Pericardium fibroblast (primary cell): ENCODE measurements around the gene LIX1. TPM values are rescaled to one million over a fixed set of nuclear protein-coding genes. Genes with fewer than 3 reads are reported as not detected.

Source experiments
- total RNA-seq: library from RNA; depleted of rRNA; stranded (reverse); fragments of >200 nt; gene quantifications from 2 replicates; pipeline ENCODE4 v1.2.3, GENCODE V29; 2015

LIX1 gene
- not detected in 2 replicates for total RNA-seq

DNA sequence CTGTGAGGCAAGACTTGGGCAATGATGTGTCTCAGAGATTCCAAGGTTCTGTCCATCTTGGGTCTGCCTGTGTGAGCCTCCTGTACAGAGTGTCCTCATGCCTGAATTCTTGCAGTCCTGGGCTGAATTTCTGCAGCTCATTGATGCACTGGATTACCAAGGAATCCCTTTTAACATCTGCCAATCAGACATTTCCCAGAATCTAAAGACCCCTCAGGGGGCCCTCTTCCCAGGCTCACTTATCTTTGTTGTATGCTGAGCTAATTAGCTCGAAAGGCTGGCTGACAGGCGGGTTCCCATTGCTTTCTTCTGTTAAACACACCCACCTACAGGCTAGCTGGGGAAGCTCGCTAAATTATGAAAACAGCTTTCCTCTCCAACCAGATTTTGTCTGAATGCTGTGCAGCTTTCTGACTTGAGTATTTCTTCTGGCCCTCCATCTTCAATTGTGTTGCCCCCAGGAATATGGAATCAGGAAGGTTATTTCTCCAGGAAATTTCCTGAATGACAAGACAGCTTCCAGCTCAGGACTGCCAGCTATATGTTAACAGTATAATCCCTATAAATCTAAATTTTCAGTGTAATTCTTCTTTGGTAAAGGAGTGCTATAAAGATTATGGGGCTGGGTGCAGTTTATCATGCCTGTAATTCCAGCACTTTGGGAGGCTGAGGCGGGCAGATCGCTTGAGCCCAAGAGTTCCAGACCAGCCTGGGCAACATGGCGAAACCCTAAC is at the start of gene LIX1:
Gene LIX1, minus strand, starts transcription at position 91 of the 734 bp plus-strand sequence. Its CDS starts 35 bp downstream, at position 56.

DNA sequence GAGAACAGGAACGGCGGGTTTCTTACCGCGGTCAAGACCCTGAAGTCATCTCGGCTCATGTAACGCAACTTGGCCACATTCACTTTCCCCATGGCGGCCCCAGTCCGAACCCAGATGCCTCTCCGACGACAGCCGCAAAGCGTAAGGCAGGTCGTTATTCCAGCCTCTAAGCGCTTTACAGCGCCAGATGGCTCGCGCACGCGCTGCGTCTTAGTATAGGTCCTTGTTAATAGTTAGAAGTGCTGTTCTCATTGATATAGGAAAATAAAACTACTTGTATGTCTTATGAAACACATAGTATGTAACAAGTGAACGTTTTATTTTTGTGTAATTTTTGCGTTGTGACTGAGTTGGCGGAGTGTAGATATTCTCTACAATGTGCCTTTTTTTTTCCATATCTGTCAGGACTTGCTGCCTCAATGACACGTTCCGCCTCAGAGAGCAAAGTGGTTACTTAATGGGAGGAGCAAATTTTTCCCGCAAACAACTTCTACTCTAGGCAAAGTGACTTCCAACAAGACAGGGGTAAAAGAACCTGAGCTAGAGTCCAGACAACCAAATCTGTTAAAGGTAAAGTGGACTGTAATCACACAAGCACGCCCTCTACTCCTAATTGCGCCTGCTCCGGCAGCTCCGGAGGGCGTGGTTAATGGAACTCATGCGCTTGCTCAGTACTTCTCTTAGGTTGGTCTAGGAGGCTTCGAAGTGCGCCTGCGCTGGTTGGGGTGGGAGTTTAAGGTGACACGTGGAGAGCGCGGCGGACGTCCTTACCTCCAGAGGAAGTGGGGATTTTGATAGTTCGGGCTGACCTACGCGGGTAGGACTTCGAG is 40.9 kb upstream of the LIX1 start, which contains the start of gene RIOK2:
Gene RIOK2, minus strand, starts transcription at position 148 of the 830 bp plus-strand sequence. Its CDS starts 56 bp downstream, at position 92.

Other genes with a start within 250 kb of the LIX1 start
- gene LNPEP, start 206.5 kb downstream of the LIX1 start, total RNA-seq: 8.8 and 21.2 TPM in 2 replicates
- 10.4 and 11.3 TPM in 2 replicates for gene RIOK2, start 40.6 kb upstream of the LIX1 start, total RNA-seq